MM.1S (cell line): ENCODE results near the gene GDNF.
"Not testable (repeated sequence)": the region's sequence is repeated elsewhere in the genome, so short reads cannot be mapped to it uniquely, and the experiment has no call there.

Experiments
- EZH2 ChIP-seq: fragments of 300-600 bp; sonication (generic); optimal IDR thresholded peaks from 2 replicates; pipeline ENCODE3; 2017; ENCODE audit warnings: low read depth, mild to moderate bottlenecking, antibody characterized with exemption, low read length, mixed read lengths
- EZH2phosphoT487 ChIP-seq: fragments of 300-600 bp; sonication (generic); IDR thresholded peaks from 2 replicates; pipeline ENCODE4 v1.6.1; 2018; ENCODE audit warnings: antibody characterized with exemption, low read length
- TF ChIP-seq, protein P1 (sequence below): fragments of 300-600 bp; sonication (generic); IDR thresholded peaks from 2 replicates; pipeline ENCODE4 v1.5.1; 2016; ENCODE audit warnings: antibody characterized with exemption, low read length, mixed read lengths

DNA sequence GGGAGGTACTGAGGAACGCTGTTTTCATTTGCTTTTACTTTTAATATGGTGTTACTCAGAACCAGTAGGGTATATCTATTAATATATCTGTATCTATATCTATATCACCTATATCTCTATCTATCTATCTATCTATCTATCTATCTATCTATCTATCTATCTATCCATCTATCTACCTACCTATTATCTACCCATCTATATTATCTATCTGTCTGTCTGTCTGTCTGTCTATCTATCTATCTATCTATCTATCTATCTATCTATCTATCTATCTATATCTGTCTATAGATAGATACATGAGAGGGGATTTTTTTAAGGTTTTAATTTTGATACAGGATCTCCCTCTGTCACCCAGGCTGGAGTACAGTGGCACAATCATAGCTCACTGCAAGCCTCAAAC lies 23.1 kb upstream of the GDNF start:
- not testable (repeated sequence) for TF ChIP-seq EZH2, EZH2phosphoT487
- TF ChIP-seq, protein P1, sequence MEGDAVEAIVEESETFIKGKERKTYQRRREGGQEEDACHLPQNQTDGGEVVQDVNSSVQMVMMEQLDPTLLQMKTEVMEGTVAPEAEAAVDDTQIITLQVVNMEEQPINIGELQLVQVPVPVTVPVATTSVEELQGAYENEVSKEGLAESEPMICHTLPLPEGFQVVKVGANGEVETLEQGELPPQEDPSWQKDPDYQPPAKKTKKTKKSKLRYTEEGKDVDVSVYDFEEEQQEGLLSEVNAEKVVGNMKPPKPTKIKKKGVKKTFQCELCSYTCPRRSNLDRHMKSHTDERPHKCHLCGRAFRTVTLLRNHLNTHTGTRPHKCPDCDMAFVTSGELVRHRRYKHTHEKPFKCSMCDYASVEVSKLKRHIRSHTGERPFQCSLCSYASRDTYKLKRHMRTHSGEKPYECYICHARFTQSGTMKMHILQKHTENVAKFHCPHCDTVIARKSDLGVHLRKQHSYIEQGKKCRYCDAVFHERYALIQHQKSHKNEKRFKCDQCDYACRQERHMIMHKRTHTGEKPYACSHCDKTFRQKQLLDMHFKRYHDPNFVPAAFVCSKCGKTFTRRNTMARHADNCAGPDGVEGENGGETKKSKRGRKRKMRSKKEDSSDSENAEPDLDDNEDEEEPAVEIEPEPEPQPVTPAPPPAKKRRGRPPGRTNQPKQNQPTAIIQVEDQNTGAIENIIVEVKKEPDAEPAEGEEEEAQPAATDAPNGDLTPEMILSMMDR: not testable (repeated sequence)
